GM12892 (cell line): Measurements from ENCODE around the gene CAMK2B.

Experiments used
- DNase-seq: peaks from one replicate; pipeline ENCODE4 v3.0.0; 2011; ENCODE audit not compliant: insufficient read length
- FAIRE-seq: peaks from 2 replicates; lab custom pipeline; 2011; peaks lifted over from hg19 to GRCh38; lab: Jason Lieb, UNC
- POLR2A ChIP-seq: IDR thresholded peaks from 2 replicates; pipeline ENCODE4 v1.6.1; 2011; ENCODE audit warnings: low read depth, low read length, control low read depth
- POLR2AphosphoS5 ChIP-seq: IDR thresholded peaks from 2 replicates; pipeline ENCODE4 v1.6.1; 2011; ENCODE audit warnings: low read depth, low read length, control low read depth
- TAF1 ChIP-seq: IDR thresholded peaks from 2 replicates; pipeline ENCODE4 v1.6.1; 2011; ENCODE audit warnings: low read depth, mild to moderate bottlenecking, control low read depth, low read length, borderline replicate concordance

The CAMK2B gene

DNA sequence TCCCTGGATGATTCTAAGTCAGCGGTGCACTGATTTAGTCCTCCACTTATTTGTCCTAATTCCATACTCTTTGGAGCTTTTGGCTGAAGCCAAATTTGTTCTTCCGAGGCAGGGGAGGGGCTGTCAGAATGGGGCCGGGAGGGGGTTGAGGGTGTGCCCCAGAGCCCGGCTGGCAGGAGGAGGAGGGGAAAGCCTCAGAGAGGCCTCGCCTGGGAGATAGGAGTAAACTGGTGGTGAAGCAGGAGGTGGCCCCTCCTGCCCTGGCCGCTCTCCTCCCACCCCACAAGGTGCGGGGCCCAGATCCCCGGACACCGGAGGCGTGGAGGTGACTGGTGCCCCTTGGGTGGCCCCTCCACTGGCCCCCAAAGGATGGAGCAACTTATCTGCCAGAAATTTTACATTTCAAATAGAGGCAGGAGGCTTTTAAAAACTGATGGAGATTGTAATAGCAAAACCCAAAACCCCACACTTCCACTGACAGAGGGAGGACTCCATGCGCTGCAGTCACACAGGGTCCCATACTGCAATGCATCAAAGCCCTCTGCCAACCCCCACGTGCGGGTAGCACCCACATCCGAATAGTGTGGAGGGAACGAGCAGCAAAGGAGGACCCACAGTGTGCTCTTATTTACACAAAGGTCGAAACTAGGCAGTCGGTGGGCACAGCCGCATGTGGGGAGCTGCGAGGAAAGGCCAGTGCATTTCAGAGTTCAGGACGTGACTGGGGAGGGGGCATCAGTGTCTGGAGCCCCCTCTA, 61.9 kb downstream of the CAMK2B start:
- DNase-seq (no peak), FAIRE-seq (no peak)
- no peak for TF ChIP-seq POLR2A
- TF ChIP-seq POLR2AphosphoS5: no peak
- no peak for TF ChIP-seq TAF1

DNA sequence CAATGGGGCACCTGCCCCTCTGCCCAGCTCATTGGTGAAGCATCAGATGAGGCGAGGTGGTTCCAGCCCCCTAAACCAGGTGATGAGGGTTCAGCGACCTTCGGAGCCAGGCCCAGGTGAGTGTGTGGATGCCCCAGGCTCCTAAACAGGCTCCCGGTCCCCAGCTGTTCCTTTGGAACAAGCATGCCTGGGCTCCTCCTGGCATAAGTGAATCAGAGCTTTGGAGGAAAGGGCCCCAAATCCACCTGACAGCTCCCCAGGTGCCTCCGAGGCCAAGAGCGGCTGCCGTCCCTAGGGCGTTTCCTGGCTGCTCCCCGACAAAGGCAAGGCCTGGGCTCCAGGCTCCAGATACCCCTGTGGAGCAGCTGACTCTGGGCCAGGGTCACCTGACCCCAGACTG, 63.4 kb downstream of the CAMK2B start:
- TF ChIP-seq TAF1 (no peak), POLR2AphosphoS5 (no peak), POLR2A (no peak)
- DNase-seq (no peak), FAIRE-seq (no peak)

DNA sequence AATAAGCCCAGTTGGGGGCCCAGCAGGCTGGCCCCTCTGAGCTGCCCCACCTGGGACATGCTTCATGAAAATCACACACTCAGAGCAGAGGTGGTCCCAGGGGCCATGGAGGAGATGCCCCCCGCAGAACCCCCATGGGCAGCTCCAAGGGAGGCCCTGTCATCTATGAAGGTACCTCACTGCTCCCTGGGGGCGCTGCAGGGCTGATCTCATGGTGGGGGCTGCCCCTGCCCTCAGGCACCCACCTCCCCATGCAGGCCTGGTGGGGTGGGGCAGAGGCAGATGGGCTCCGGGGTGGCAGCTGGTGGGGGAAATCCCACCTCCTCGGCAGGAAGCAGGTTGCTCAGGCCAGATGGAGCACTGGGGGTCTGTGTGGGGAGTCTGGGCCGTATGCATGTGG, 64.2 kb downstream of the CAMK2B start:
- DNase-seq (peak; percentile 48), FAIRE-seq (peak; percentile 5)
- TF ChIP-seq POLR2A (no peak), TAF1 (no peak), POLR2AphosphoS5 (no peak)

DNA sequence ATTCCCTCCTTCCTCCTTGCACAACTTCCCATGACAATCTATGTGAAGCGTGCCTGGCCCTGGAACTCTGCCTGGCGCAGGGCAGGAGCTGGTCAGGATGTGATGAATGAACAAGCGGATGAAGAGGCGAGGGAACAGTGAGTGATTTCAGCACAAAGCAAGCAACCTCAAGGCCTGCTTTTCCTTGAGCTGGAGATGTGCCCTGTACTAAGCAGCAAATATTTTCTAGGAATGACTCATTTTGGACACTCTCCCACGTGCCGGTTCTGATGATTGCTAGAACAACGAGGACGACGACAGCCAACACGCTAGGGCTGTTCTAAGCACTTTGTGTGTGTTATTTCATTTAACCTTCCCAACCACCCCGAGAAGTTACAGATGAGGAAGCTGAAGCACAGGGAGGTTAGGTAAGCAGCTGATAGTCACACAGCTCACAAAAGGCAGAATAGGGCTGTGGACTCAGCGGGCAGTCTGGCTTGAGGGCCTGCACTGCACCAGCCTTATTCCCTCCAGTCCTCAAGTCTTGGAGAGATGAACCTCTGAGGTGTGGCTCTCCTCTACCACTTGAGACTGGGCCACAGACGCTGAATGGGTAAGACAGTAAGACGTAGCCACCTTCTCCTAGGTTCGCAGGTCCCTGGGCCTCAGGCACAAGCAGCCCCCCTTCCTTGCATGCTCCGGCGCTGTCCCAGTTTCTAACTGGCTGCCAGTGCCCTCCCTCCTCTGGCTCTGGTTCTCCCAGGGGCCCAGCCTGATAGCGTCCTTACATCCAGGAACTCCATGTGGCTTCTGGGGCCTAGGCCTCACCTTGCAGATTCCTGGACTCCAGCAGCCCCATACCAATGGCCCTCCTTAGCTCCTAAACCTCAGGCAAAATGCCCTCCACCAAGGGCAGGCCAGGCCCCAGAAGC, 65.6 kb downstream of the CAMK2B start:
- no peak for DNase-seq
- peak; percentile 44 for FAIRE-seq
- TF ChIP-seq POLR2AphosphoS5: no peak
- no peak for TF ChIP-seq POLR2A

DNA sequence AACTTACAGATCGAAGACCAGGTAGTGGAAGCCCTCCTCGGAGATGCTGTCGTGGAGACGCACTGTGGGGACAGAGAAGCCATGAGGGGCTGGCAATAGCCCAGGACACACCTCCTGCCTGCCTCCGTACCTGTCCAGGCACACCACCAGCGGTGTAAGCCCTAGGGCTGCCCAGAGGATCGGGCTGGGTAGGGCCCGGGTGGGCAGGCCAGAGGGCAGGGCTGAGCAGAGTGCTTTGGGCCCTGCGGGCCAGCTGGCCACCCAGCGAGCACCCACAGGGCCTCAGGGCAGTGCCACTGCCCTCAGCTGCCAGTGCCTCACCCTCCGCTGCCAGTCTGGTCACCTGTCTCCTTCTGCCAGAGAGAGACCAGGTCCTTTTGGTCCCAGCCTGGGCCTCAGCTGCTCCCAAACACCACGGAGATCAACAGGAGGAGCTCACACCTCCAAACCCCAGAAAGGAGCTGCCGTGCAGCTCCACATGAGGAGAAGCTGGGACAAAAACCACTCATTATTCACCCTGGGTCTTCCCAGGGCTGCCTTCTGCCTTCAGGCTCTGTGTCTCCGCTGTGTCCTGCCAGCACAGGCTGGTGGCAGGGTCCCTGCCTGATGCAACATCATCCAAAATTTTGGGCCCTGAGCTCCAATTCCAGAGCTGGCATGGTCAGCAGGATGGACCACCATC, 66.4 kb downstream of the CAMK2B start:
- DNase-seq: no peak
- no peak for FAIRE-seq
- TF ChIP-seq TAF1 (no peak), POLR2AphosphoS5 (no peak), POLR2A (no peak)

DNA sequence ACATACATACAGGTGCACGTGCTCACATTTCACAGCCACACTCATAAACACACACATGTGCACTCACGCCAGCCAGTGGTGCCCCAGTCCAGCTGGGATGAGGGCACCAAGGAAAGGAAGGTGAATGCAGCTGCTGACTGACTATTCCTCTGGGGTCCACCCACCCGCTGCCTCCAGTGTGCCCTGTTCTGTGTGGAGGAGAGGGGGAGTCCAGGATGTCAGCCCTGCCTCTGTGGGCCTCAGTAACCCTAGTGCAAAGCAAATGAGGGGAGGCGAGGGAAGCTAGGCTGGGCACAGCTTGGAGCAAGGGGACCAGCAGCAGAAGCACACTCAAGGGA, 67.0 kb downstream of the CAMK2B start:
- FAIRE-seq: no peak
- DNase-seq: no peak
- TF ChIP-seq TAF1: no peak
- no peak for TF ChIP-seq POLR2AphosphoS5
- no peak for TF ChIP-seq POLR2A

DNA sequence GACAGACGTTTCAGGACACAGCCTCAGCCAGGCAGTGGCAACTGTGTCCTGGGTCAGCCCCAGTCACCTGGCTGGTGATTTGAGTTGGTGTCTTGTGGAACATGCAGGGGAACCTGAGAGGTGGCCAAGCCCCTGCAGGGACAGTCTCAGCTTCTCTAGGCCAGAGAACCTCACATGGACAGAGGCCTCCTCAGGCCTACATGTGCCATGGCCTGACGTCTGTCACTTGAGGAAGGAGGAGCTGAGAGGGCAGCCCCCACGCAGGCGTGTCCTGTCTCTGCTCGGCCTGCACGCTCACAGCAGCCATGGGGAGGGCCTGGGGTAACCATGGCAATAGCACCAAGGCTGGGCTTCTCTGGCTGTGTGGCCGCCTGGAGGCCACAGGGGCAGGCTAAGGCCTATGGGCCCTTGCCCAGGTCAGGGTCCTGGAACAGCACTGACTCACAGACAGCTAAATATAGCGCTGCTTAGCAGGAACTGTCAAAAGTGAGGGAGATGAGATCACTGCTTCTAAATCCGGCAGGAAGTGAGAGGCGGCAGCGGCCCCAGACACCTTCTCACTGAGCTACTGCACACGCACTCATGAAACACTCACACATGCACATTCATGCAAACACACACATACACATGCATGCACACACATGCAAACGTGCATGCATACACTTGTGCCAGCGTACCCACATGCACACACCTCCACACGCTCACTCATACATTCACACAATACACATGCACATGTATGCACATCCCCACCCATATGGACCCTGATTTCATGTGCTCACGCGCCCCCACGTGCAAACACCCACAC, 67.6 kb downstream of the CAMK2B start:
- FAIRE-seq (peak; percentile 99), DNase-seq (peak; percentile 80)
- TF ChIP-seq TAF1 (no peak), POLR2AphosphoS5 (peak; percentile 73), POLR2A (peak; percentile 53; the same call in 1 of the 2 replicates)

DNA sequence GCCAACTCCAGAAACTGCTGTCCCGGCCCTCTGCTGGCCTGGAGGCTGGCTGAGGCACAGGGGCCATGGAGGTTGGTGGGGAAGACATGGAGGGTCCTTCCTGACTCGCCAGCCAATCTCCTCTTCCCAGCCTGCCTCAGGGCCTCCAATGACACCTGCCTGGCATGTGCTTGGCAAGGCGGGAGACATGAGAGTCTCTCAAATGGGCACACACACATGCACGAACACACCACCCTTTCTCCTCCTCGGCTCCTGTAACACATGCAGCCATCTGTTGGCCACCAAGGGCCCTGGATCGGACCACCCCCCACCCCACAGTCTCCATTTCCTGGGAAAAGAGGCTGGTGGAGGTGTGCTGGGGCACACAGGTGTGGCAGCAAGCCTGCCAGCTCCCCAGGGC, 68.2 kb downstream of the CAMK2B start:
- FAIRE-seq (peak; percentile 44), DNase-seq (no peak)
- TF ChIP-seq POLR2AphosphoS5 (no peak), TAF1 (no peak), POLR2A (no peak)

DNA sequence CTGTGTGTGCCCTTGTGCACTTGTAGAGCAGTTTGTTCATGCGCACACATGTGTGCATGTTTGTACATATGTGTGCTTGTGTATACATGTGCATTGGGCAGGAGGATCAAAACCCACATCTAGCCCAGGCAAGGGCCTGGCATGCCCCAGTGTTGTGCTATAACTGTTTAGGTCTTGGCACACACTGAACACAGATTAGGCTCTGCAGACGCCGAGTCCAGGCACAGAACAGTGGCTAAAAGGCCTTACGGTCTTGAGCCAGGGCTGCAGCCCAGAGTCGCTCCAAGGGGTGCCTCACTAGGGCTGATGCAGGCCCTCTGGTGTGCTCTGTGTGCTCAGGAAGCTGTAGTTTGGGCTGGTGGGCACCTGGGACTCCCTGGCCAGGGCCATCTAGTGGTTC, 68.9 kb downstream of the CAMK2B start:
- TF ChIP-seq TAF1 (no peak), POLR2AphosphoS5 (no peak), POLR2A (no peak)
- DNase-seq (no peak), FAIRE-seq (peak; percentile 67)

DNA sequence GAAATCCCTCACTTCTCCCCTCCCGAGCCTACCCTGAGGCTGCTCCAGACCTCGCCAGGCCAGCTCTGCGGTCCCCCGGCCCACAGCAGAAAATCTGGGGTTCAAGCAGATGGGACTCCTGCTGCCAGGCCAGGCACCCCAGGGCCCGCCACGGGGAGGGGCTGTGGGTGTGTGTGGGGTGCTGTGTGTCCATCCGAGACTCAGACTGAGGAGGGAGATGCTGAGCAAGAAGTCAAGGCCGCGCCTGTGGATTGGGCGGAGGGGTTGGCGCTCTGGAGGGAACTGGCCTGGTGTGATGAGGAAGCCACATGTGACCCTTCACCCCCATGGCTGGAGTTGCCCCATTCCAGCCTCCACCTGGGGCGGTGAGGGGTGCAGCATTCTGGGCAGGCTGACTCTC, 73.5 kb downstream of the CAMK2B start:
- FAIRE-seq (no peak), DNase-seq (no peak)
- TF ChIP-seq POLR2A: no peak
- no peak for TF ChIP-seq POLR2AphosphoS5
- TF ChIP-seq TAF1: no peak

DNA sequence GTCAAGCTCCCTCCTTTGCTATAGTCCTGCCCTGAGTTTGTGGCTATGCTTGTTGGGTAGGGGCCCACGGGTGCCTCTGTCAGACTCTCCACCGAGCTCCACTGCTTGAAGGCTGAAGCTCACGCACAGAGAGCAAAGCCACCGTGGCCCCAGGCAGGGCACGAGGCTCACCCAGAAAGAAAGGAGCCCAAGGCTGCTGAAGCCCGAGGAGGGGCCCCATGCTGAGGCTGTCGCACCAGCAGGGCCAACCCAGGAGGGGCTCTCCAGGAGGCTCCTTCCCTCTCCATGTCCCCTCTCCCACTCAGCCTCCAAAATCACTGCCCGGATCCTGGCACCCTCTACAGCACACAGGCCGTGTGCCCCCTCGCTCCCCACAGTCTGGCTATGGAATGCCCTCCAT, 74.1 kb downstream of the CAMK2B start:
- TF ChIP-seq TAF1 (no peak), POLR2A (no peak)
- FAIRE-seq (no peak), DNase-seq (no peak)
